ENCODE results near the gene IRF2BP2. TPM values are rescaled to one million over a fixed set of nuclear protein-coding genes. Genes with fewer than 3 reads are reported as not detected.

The IRF2BP2 gene
- total and polyA plus RNA-seq, 5 donors: 69.3 to 123 (median 107) TPM

DNA sequence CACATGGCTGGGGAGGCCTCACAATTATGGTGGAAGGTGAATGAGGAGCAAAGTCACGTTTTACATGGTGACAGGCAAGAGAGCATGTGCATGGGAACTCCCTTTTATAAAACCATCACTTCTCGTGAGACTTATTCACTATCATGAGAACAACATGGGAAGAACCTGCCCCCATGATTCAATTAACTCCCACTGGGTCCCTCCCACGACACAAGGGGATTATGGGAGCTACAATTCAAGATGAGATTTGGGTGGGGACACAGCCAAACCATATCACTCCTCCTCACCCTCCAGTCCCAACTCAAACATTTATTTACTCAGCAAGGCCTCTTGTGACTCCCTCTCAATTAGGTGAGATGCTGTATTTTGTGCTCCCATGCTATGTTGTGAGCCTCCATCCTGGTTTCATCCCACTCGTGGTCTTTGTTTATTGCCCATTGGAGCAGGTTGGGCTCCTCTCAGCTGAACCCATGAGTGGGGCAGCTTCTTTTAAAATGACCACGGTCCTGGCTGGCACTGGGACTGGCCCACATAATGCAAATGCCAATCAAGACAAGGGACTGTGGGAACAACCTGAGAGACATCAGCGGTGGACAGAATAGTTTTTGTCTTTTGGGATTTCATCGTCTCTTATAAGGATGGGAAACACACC lies 28.8 kb downstream of the IRF2BP2 start:
- DNase-seq: no peak
- Histone ChIP-seq H3K4me3 (ENCODE audit: low read length) (no peak overlapping the region), H3K9me3 (ENCODE audit: control insufficient read depth, low read length) (no peaks in the 10 kb centered on the region), H3K27me3 (ENCODE audit: control insufficient read depth, insufficient read depth) (no peaks in the 10 kb centered on the region), H3K27ac (ENCODE audit: low read length) (peak overlapping the region; percentile 17), H3K4me1 (ENCODE audit: control insufficient read depth, insufficient read depth, low read length) (peaks cover 9% of the 10 kb centered on the region)
- ATAC-seq: no peak
- intact Hi-C loops (cut with DNase I): loop anchor here in 2 of 4 donors (5.0 to 10.0 kb wide), 2 partner anchors 39 to 46 kb away; no protein-coding TSS in a partner anchor
- WGBS: 73% methylated on average over 7 of the region's 7 CpGs

DNA sequence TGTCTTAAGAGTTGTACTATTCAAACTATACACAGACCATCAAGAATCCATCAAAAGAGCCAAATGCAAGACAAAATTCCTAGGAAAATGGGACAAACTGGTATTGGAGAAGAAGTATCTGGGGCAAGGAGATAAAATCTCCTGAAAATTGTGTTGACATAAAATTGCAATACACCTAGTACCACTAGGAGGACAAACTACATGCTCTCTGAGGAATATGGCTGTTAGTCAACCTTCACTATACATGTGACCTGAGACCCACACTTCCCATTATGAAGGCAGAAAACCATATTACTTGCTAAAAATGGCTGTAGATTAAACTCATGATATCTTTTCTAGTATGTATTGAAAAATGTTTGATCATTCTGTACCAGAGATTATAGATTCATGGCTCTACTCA lies 30.0 kb downstream of the IRF2BP2 start:
- peaks cover 5% of the 10 kb centered on the region for H3K4me1 ChIP-seq (ENCODE audit: control insufficient read depth, insufficient read depth, low read length)
- no peaks in the 10 kb centered on the region for H3K9me3 ChIP-seq (ENCODE audit: control insufficient read depth, low read length)
- no peaks in the 10 kb centered on the region for H3K27me3 ChIP-seq (ENCODE audit: control insufficient read depth, insufficient read depth)
- ATAC-seq (no peak), DNase-seq (no peak)
- no peak overlapping the region for H3K27ac ChIP-seq (ENCODE audit: low read length)
- no peak overlapping the region for H3K4me3 ChIP-seq (ENCODE audit: low read length)
- intact Hi-C loops (cut with DNase I): loop anchor here in 2 of 4 donors (5.0 to 10.0 kb wide), 2 partner anchors 38 to 45 kb away; no protein-coding TSS in a partner anchor

DNA sequence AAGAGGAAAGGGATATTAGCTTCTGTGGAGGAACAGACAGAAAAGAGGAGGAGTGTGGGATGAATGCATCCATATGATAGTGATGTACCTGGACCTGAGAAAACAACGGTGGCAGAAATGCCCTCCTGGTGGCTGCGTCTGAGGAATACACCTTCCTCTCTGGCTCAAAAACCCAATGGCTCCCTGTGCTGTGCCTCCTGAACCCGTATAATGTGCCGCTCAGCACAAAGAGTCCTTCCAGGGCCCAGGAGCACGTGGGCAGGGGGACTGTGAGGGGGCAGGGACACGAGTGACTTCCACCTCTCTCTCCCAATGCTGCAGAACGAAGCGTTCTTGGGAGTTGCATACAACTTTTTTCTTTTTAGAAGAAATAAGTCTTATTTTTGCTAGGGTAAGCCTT lies 31.2 kb downstream of the IRF2BP2 start:
- peaks cover 3% of the 10 kb centered on the region for H3K4me1 ChIP-seq (ENCODE audit: control insufficient read depth, insufficient read depth, low read length)
- intact Hi-C loops (cut with DNase I): no loop called here
- no peaks in the 10 kb centered on the region for H3K9me3 ChIP-seq (ENCODE audit: control insufficient read depth, low read length)
- no peaks in the 10 kb centered on the region for H3K27me3 ChIP-seq (ENCODE audit: control insufficient read depth, insufficient read depth)
- 91% methylated on average over 8 of the region's 8 CpGs for WGBS
- ATAC-seq (no peak), DNase-seq (no peak)
- no peak overlapping the region for H3K4me3 ChIP-seq (ENCODE audit: low read length)
- H3K27ac ChIP-seq (ENCODE audit: low read length): no peak overlapping the region

DNA sequence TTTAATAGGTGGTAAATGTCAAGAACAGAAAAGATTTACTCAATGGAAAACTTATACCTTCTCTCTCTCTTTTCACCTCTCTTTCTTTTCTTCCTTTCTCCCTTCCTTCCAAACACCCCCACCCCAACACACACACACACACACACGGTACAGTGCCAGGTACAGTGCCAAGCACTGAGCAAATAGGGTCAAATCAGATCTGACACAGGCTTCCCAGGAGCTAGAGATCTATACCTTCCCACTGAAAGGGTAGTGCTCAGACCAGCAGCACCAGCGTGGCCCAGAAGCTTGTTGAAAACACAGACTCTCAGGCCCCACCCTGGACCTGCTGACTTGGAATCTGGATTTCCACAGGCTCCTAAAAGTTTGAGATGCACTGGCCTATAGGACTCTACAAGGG lies 31.9 kb downstream of the IRF2BP2 start:
- Histone ChIP-seq H3K4me3 (ENCODE audit: low read length) (no peak overlapping the region), H3K9me3 (ENCODE audit: control insufficient read depth, low read length) (no peaks in the 10 kb centered on the region), H3K27ac (ENCODE audit: low read length) (no peak overlapping the region), H3K4me1 (ENCODE audit: control insufficient read depth, insufficient read depth, low read length) (peaks cover 5% of the 10 kb centered on the region), H3K27me3 (ENCODE audit: control insufficient read depth, insufficient read depth) (no peaks in the 10 kb centered on the region)
- DNase-seq (no peak), ATAC-seq (no peak)
- intact Hi-C loops (cut with DNase I): no loop called here
- WGBS: 90% methylated on average over 2 of the region's 2 CpGs

DNA sequence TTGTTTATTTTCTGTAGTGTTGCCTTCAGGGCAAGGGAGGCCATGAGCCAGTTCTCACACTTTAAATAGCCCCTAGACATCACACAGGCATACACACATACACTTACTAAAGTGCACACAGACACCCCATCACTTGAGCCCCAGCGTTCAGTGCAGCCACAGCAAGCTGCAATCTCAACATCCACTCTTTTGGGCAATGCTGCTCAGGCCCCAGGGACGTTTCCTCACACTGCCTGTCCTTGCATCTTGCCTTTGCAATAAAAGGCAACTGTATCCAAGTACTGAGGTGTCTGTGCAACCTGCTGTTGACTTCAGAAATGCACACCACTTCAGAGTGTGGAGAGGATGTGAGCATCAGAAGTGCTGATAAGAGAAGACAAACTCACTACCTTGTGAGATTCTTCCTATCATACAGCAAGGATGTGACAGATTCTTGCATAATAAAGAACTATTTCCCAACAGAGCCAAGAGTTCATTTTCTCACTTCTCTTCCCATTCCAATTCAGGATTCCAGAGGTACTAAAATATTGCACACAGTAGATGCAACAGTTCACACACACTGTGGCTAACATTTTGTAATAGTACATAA lies 36.2 kb downstream of the IRF2BP2 start:
- H3K27me3 ChIP-seq (ENCODE audit: control insufficient read depth, insufficient read depth): no peaks in the 10 kb centered on the region
- H3K4me1 ChIP-seq (ENCODE audit: control insufficient read depth, insufficient read depth, low read length): peaks cover 2% of the 10 kb centered on the region
- H3K4me3 ChIP-seq (ENCODE audit: low read length): no peak overlapping the region
- intact Hi-C loops (cut with DNase I): no loop called here
- no peak overlapping the region for H3K27ac ChIP-seq (ENCODE audit: low read length)
- ATAC-seq (peak; percentile 62 to 65), DNase-seq (no peak)
- WGBS: 28% methylated on average over 2 of the region's 2 CpGs
- no peaks in the 10 kb centered on the region for H3K9me3 ChIP-seq (ENCODE audit: control insufficient read depth, low read length)

DNA sequence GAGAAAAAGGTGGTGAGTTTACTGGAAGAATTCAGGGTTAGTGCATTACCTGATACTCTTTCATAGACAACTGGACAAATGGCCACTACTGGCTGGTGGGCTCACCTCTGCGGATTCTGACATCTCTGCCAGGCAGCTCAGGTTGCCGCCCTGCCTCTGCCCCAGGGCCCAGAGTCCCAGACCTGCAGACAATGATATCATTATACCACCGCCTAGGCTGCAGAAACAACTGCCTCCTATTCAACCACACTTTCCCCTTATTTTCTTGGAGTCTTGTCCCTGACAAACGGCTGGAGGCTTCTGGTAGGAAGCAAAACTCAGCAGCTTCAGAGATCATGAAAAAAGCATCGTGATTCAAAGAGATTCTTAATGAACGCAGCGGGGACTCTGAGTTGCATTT lies 37.0 kb downstream of the IRF2BP2 start:
- WGBS: 67% methylated on average over 7 of the region's 7 CpGs
- DNase-seq (no peak), ATAC-seq (no peak)
- intact Hi-C loops (cut with DNase I): no loop called here
- Histone ChIP-seq H3K4me1 (ENCODE audit: control insufficient read depth, insufficient read depth, low read length) (peaks cover 2% of the 10 kb centered on the region), H3K4me3 (ENCODE audit: low read length) (no peak overlapping the region), H3K27me3 (ENCODE audit: control insufficient read depth, insufficient read depth) (no peaks in the 10 kb centered on the region), H3K9me3 (ENCODE audit: control insufficient read depth, low read length) (no peaks in the 10 kb centered on the region), H3K27ac (ENCODE audit: low read length) (peak overlapping the region; percentile 58)

DNA sequence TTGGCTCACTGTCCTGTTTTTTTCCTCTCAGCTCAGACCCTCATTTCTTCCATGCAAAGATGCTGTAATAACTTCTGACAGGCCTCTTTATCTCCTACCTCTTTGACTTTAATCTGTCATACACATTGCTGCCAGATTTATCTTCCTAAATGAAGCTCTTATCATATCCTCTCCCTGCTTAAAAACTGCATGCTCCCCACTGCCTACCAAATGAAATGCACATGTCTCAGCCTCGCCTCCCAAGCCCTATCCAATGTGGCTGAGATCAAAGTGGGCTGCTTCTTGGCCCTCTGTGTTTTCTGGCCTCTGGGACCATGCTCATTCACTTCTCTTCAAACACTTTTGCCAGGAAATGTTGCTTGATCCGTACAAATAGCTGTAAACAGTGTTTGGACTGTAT lies 38.3 kb downstream of the IRF2BP2 start:
- H3K4me1 ChIP-seq (ENCODE audit: control insufficient read depth, insufficient read depth, low read length): peaks cover 2% of the 10 kb centered on the region
- no peak for DNase-seq
- H3K27ac ChIP-seq (ENCODE audit: low read length): peak overlapping the region; percentile 11
- H3K27me3 ChIP-seq (ENCODE audit: control insufficient read depth, insufficient read depth): no peaks in the 10 kb centered on the region
- intact Hi-C loops (cut with DNase I): no loop called here
- H3K9me3 ChIP-seq (ENCODE audit: control insufficient read depth, low read length): no peaks in the 10 kb centered on the region
- WGBS: 55% methylated on average over 2 of the region's 2 CpGs
- no peak overlapping the region for H3K4me3 ChIP-seq (ENCODE audit: low read length)
- no peak for ATAC-seq

DNA sequence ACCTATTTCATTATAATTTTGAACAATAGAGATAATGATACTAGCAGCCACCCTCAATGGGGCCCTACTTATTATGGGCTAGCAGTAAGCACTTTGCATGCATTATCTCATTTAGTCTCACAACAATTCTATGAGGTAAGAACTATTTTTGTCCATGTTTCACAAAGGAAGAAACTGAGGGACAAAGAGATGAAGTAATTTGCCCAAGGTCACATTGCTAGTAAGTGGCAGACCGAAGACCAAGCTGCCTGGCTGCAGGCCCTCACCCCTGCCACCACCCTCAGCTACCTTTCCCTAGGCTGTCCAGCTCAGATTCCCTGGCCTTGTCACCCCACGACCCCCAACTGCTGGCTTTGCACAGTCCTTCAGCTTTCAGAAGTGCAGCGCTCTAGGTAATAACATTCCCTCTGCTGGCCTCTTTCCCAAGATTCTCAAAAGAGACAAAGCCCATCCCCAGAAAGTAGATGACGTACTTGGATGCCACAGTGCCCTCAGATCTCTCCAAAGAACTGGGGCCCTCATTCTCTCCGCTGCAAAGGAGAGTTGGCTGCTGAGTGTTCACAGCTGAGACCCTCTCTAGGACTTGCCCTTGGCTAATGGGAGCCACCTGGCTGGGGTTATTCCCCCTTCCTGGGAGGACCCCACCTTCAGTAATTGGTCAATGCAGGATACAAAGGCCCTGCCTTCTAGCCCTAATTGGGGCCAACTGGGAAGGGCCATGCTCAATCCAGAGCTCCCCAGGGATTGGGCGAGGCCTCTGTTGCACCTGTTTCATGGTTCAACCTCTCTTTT lies 39.5 kb downstream of the IRF2BP2 start:
- ATAC-seq (no peak), DNase-seq (no peak)
- no peaks in the 10 kb centered on the region for H3K9me3 ChIP-seq (ENCODE audit: control insufficient read depth, low read length)
- no peak overlapping the region for H3K27ac ChIP-seq (ENCODE audit: low read length)
- H3K4me1 ChIP-seq (ENCODE audit: control insufficient read depth, insufficient read depth, low read length): peaks cover 2% of the 10 kb centered on the region
- intact Hi-C loops (cut with DNase I): no loop called here
- no peak overlapping the region for H3K4me3 ChIP-seq (ENCODE audit: low read length)
- 78% methylated on average over 6 of the region's 6 CpGs for WGBS
- no peaks in the 10 kb centered on the region for H3K27me3 ChIP-seq (ENCODE audit: control insufficient read depth, insufficient read depth)

DNA sequence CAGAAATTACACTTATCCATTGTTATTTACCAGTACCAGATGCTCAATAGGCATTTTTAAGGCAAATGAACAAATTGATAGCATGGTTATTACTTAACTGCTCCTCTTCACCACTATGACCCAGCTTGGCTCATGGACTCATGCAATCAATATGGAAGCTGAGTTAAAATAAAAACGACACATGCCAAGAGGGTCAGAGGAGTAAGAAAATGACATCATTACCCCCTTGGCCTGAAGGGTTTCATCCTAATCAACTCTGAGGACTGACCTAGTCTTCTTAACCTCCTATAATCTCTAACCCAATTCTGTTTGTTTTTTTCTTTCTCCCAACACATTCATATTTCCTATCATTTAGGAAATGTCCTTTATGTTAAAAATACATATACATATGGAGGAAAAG lies 41.6 kb downstream of the IRF2BP2 start:
- ATAC-seq (no peak), DNase-seq (no peak)
- H3K27me3 ChIP-seq (ENCODE audit: control insufficient read depth, insufficient read depth): no peaks in the 10 kb centered on the region
- peaks cover 2% of the 10 kb centered on the region for H3K4me1 ChIP-seq (ENCODE audit: control insufficient read depth, insufficient read depth, low read length)
- intact Hi-C loops (cut with DNase I): no loop called here
- 85% methylated on average over 1 of the region's 1 CpG for WGBS
- no peaks in the 10 kb centered on the region for H3K9me3 ChIP-seq (ENCODE audit: control insufficient read depth, low read length)
- no peak overlapping the region for H3K27ac ChIP-seq (ENCODE audit: low read length)
- no peak overlapping the region for H3K4me3 ChIP-seq (ENCODE audit: low read length)

DNA sequence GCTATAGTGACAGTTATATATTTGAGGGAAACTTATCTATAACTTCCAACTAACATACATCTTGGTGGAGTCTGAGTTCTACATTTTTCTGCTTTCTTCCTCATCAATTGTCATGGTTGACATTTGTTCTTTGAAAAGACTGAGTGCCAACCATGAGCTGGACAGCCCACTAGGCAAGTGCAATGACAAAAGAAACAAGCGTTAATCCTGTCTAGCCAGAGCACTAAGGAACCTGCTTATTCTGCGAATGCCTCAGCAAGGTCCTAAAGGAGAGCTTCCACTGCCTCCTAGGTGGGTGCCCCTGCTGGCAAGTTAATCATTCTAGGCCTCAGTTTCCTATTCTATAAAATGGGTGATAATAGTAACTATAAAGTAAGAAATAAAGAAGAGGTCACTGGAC lies 44.8 kb downstream of the IRF2BP2 start:
- 97% methylated on average over 2 of the region's 2 CpGs for WGBS
- no peak for ATAC-seq
- no peak for DNase-seq
- no peaks in the 10 kb centered on the region for H3K9me3 ChIP-seq (ENCODE audit: control insufficient read depth, low read length)
- intact Hi-C loops (cut with DNase I): no loop called here
- H3K27ac ChIP-seq (ENCODE audit: low read length): no peak overlapping the region
- no peak overlapping the region for H3K4me3 ChIP-seq (ENCODE audit: low read length)
- peaks cover 3% of the 10 kb centered on the region for H3K4me1 ChIP-seq (ENCODE audit: control insufficient read depth, insufficient read depth, low read length)
- no peaks in the 10 kb centered on the region for H3K27me3 ChIP-seq (ENCODE audit: control insufficient read depth, insufficient read depth)
